Measurements from ENCODE around the gene REXO2.

DNA sequence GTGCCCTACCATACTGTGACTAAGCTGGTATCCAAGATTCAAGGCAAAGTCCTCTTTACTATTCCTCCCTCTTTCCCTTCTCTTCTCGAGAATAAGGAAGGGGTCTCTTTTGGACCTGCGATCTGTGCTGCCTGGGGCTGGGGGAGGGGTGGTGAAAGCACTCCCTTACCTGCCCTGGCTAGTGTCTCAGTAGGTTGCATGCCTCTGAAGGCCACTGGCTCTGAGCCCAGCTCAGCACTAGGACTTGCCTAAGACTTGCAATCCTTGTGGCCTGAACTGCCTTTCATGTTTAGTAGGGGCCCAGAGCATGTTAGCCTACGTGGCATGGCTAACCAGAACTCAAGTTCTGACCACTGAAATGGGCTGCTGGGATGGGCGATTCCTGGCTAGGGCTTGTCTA lies 13.0 kb upstream of the REXO2 start:
- TF ChIP-seq SUZ12 (IDR thresholded peaks at IDR 0.05; ENCODE audit: extremely low read depth, insufficient read depth, insufficient read length) (no peak), YY1 (IDR thresholded peaks at IDR 0.05; ENCODE audit: insufficient read depth, insufficient read length) (no peak)
